Dedifferentiated amniotic fluid mesenchymal stem cell (primary cell): Measurements from ENCODE around the gene PAQR9.

Experiments
- DNase-seq: peaks from one replicate; pipeline ENCODE4 v3.0.0-alpha.2; 2016; ENCODE audit errors: extremely low spot score

PAQR9 gene

GRCh38 chr3:142951794-142952193, 11.7 kb downstream of the PAQR9 start:
- no peak for DNase-seq

GRCh38 chr3:142950972-142951371, 12.5 kb downstream of the PAQR9 start:
- no peak for DNase-seq

- no peak for DNase-seq
Measured at GRCh38 chr3:142947799-142948575, 15.5 kb downstream of the PAQR9 start.

GRCh38 chr3:142947352-142947751, 16.1 kb downstream of the PAQR9 start:
- DNase-seq, result no peak

GRCh38 chr3:142946861-142947260, 16.6 kb downstream of the PAQR9 start:
- DNase-seq, result no peak

GRCh38 chr3:142945023-142945422, 18.5 kb downstream of the PAQR9 start:
- DNase-seq, result no peak

- no peak for DNase-seq
Measured at GRCh38 chr3:142944342-142944741, 19.1 kb downstream of the PAQR9 start.

GRCh38 chr3:142943870-142944269, 19.6 kb downstream of the PAQR9 start:
- DNase-seq, result no peak

- no peak for DNase-seq
Measured at GRCh38 chr3:142943349-142943748, 20.1 kb downstream of the PAQR9 start.

- DNase-seq, result no peak
Measured at GRCh38 chr3:142941373-142942123, 21.9 kb downstream of the PAQR9 start.

GRCh38 chr3:142940472-142940871, 23.0 kb downstream of the PAQR9 start:
- no peak for DNase-seq

- DNase-seq, result no peak
Measured at GRCh38 chr3:142940000-142940399, 23.5 kb downstream of the PAQR9 start.

- DNase-seq, result no peak
Measured at GRCh38 chr3:142935963-142936362, 27.5 kb downstream of the PAQR9 start.

- no peak for DNase-seq
Measured at GRCh38 chr3:142934887-142935269, 28.6 kb downstream of the PAQR9 start.

- DNase-seq, result no peak
Measured at GRCh38 chr3:142934128-142934886, 29.2 kb downstream of the PAQR9 start.

GRCh38 chr3:142931222-142931621, 32.3 kb downstream of the PAQR9 start:
- DNase-seq, result no peak

GRCh38 chr3:142930463-142930862, 33.0 kb downstream of the PAQR9 start:
- DNase-seq, result no peak

GRCh38 chr3:142929890-142930289, 33.6 kb downstream of the PAQR9 start:
- no peak for DNase-seq

- DNase-seq, result no peak
Measured at GRCh38 chr3:142929109-142929508, 34.4 kb downstream of the PAQR9 start.

- DNase-seq, result no peak
Measured at GRCh38 chr3:142926368-142926944, 37.0 kb downstream of the PAQR9 start.

GRCh38 chr3:142925140-142925539, 38.3 kb downstream of the PAQR9 start:
- no peak for DNase-seq

GRCh38 chr3:142923694-142924093, 39.8 kb downstream of the PAQR9 start:
- no peak for DNase-seq
